Erythroblast (primary cell): ENCODE data around the gene GRWD1.

Experiments
- GATA1 ChIP-seq: IDR thresholded peaks from 2 replicates; pipeline ENCODE4 v1.6.1; 2011; ENCODE audit warnings: low read depth, mild to moderate bottlenecking, control low read depth, low read length, moderate library complexity
- POLR2A ChIP-seq: IDR thresholded peaks from 2 replicates; pipeline ENCODE4 v1.6.1; 2011; ENCODE audit warnings: mild to moderate bottlenecking, low read length

DNA sequence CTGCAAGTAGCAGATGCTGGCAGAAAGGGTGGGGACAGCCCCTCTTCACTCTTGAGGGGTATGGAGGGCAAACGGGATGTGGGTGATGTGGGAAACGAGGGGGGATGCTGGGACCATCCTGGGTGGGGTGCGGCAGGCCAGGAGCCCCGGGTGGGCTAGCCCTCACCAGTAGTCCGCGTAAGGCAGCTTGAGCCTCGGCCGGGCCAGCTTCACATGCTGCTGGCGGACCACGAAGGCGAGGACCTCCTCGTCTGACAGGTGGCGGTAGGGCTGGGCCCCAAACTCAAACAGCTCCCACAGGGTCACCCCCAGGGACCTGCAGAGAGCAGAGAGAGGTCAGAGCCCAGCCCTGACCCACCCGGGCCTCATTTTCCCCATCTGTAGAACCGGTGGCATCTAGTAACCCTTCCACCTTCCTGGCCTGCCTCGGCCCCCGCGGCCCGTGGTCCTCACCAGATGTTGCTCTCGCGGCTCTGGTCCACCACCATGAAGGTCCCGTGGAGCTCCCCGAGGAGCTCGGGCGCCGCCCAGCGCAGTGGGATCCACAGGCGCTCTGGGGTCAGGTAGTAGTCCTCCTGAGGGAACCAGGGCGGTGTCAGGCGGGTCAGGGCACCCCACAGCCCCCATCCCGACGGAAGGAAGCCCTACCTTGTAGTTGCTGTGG is 55.2 kb downstream of the GRWD1 start:
- TF ChIP-seq POLR2A (no peak), GATA1 (no peak)
